Parathyroid adenoma (tissue), 2 donors: ENCODE measurements around the gene ITPA.

Source experiments
- H2AFZ ChIP-seq: fragments of 300-600 bp; sonication (generic); one replicate; pipeline ENCODE4 v1.7.0; 2017; ENCODE audit warnings: antibody characterized with exemption, mild to moderate bottlenecking
- H3K27ac ChIP-seq: fragments of 300-600 bp; sonication (generic); one replicate; pipeline ENCODE4 v1.7.0; 2017
- H3K27me3 ChIP-seq: fragments of 300-600 bp; sonication (generic); one replicate; pipeline ENCODE4 v1.7.0; 2017; ENCODE audit warnings: low read length; ENCODE audit not compliant: control insufficient read depth, insufficient read depth
- H3K36me3 ChIP-seq: fragments of 300-600 bp; sonication (generic); one replicate; pipeline ENCODE4 v1.7.0; 2017; ENCODE audit warnings: low read length; ENCODE audit not compliant: control insufficient read depth, insufficient read depth
- H3K4me1 ChIP-seq: fragments of 300-600 bp; sonication (generic); one replicate; pipeline ENCODE4 v1.7.0; 2017; ENCODE audit warnings: control low read depth
- H3K4me2 ChIP-seq: fragments of 300-600 bp; sonication (generic); one replicate; pipeline ENCODE4 v1.7.0; 2017; ENCODE audit warnings: low read length
- H3K4me3 ChIP-seq: fragments of 300-600 bp; sonication (generic); one replicate; pipeline ENCODE4 v1.7.0; 2017; ENCODE audit warnings: low read depth, low read length
- H3K79me2 ChIP-seq: fragments of 300-600 bp; sonication (generic); one replicate; pipeline ENCODE4 v1.7.0; 2017; ENCODE audit warnings: control low read depth
- H3K9ac ChIP-seq: fragments of 300-600 bp; sonication (generic); one replicate; pipeline ENCODE4 v1.7.0; 2017; ENCODE audit warnings: mild to moderate bottlenecking
- H3K9me3 ChIP-seq: fragments of 300-600 bp; sonication (generic); one replicate; pipeline ENCODE4 v1.7.0; 2017; ENCODE audit warnings: low read length; ENCODE audit not compliant: control insufficient read depth
- TF ChIP-seq, protein P1 (sequence below): fragments of 300-600 bp; sonication (generic); IDR thresholded peaks from one replicate; pipeline ENCODE4 v1.7.0; 2017; ENCODE audit warnings: antibody characterized with exemption, mild to moderate bottlenecking
- donor health status: primary hyperparathyroidism.

Gene ITPA

DNA sequence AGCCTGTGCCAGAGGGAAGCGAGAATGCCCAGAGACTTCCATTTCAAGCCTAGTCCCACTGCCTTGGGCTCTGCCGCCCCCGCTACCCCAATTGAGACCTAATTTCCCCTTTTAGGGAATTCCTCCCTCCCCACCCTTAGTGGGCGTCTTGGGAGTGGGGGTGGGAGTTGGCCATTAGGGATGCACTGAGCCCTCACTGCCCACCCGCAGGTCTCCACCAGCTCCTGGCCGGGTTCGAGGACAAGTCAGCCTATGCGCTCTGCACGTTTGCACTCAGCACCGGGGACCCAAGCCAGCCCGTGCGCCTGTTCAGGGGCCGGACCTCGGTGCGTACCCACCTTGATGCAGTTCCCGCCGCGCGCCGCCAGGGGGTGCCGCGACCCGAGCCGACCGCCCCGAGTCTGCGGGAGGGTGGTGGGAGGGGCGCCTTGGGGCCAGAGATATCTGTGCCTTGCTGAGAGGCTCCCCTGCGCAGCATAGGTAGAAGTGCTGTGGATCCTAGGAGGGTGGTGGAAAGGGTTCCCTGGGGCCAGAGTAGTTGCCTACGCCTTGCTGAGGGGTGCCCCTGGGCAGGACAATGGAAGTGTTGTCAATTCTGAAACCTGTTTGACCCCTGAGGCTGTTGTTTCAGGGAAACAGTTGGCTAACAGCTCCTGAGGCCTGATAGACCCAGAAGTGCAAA lies 9.2 kb downstream of the ITPA start:
- Histone ChIP-seq H3K27ac (no peak overlapping the region), H3K9ac (no peak overlapping the region), H3K4me2 (no peak overlapping the region), H3K27me3 (no peaks in the 10 kb centered on the region), H3K79me2 (no peaks in the 10 kb centered on the region), H3K4me3 (no peak overlapping the region), H2AFZ (peak overlapping the region; percentile 51), H3K9me3 (no peaks in the 10 kb centered on the region), H3K4me1 (no peaks in the 10 kb centered on the region), H3K36me3 (no peaks in the 10 kb centered on the region)
- TF ChIP-seq, protein P1, sequence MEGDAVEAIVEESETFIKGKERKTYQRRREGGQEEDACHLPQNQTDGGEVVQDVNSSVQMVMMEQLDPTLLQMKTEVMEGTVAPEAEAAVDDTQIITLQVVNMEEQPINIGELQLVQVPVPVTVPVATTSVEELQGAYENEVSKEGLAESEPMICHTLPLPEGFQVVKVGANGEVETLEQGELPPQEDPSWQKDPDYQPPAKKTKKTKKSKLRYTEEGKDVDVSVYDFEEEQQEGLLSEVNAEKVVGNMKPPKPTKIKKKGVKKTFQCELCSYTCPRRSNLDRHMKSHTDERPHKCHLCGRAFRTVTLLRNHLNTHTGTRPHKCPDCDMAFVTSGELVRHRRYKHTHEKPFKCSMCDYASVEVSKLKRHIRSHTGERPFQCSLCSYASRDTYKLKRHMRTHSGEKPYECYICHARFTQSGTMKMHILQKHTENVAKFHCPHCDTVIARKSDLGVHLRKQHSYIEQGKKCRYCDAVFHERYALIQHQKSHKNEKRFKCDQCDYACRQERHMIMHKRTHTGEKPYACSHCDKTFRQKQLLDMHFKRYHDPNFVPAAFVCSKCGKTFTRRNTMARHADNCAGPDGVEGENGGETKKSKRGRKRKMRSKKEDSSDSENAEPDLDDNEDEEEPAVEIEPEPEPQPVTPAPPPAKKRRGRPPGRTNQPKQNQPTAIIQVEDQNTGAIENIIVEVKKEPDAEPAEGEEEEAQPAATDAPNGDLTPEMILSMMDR = peak; percentile 93

DNA sequence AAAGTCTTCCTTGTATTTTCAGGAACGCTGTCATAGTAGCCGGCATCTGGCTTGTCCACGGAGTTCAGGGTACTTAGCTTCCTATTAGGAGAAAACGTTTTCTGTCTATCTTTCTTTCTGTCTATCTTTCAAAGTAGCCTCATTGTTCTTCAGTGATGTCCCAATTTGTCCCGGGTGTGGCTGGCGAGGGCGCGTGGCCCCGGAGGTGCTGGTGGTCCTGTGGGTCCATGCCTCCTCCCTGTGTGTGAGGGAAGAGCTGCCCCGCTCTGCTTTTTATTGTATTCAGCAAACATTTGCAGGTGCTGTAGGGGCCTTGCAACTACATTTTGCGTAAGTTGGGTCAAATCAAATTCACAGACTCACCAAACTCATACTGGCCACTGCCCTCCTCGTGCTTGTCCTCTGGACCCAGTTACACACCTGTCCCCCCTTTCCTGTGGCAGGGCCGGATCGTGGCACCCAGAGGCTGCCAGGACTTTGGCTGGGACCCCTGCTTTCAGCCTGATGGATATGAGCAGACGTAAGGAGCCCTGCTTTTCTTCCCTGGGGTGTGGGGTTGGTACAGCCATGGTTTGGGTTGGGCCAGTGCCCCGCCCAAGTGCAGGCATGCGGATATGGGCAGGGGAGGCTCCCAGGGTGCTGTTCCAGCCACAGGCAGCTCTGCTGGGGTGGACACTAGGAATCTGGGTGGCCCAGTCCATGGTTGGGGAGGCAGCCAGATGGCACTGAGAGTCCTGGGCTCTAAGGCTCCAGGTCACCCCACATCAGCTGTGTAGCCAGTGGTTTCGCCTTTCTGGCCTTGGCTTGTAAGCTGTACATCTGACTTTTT lies 12.3 kb downstream of the ITPA start:
- Histone ChIP-seq H3K4me3 (no peak overlapping the region), H2AFZ (no peak overlapping the region), H3K36me3 (no peaks in the 10 kb centered on the region), H3K79me2 (no peaks in the 10 kb centered on the region), H3K4me2 (no peak overlapping the region), H3K4me1 (no peaks in the 10 kb centered on the region), H3K27me3 (no peaks in the 10 kb centered on the region), H3K9me3 (no peaks in the 10 kb centered on the region), H3K27ac (no peak overlapping the region), H3K9ac (no peak overlapping the region)
- TF ChIP-seq, protein P1 = no peak

DNA sequence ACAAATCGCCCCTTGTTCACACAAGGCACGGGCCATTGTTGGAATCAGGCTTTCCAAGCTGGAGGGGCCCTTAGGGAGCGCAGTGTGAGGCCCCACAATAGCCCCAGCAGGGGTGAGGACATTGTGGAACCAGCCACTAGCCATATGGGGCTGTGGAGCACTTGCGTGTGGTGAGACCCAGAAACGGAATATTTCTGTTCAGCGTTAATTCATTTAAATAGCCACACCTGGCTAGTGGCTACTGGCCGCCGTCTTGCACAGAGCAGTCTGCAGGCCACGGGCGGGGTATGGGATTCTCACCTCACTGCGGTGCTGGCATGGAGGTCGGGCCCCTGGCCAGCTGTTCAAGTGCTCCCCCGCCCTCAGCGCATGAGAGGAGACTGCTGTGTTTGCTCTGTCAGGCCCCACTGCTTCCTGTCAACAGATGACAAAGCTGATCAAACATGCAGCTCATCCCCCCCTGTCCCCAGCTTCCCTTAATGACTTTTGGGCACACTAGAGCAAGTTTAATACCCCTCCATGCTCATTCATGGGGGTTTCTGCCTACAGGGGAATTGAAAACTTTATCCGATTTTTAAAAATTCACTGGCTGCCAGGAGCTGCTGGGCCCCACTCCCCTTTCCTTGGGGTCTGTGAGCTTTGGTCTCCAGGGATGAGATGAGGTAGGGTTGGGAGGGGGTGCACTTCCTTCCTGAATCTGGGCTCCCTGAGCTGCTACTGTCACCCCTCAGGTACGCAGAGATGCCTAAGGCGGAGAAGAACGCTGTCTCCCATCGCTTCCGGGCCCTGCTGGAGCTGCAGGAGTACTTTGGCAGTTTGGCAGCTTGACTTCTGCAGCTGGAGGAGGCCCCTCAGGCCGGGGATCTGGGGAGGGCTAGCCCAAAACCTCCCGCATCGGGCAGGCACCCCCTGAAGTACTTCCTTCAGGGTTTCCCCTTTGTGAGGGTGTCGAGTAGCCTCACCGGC lies 13.6 kb downstream of the ITPA start:
- Histone ChIP-seq H3K9ac (no peak overlapping the region), H3K9me3 (no peaks in the 10 kb centered on the region), H3K79me2 (no peaks in the 10 kb centered on the region), H3K4me2 (no peak overlapping the region), H3K27me3 (no peaks in the 10 kb centered on the region), H2AFZ (no peak overlapping the region), H3K4me3 (no peak overlapping the region), H3K36me3 (no peaks in the 10 kb centered on the region), H3K4me1 (no peaks in the 10 kb centered on the region), H3K27ac (no peak overlapping the region)
- TF ChIP-seq, protein P1 = no peak

DNA sequence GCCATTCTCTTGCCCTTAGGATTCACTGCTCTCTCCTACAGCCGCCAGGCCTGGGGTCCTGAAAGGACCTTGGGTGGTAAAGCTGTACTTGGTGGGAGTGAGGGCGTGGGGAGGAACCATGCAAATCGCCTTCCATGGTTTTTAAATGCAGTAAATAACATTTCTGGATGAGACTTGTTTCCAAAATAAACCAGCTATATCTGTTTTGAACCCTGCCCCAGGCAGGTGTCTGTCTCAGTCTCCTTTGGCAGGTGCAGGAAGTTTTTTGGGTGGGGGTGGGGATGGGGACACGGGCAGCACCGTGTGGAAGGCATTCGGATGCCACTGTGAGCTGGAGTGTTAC lies 14.3 kb downstream of the ITPA start:
- no peaks in the 10 kb centered on the region for H3K9me3 ChIP-seq
- no peak overlapping the region for H3K4me2 ChIP-seq
- TF ChIP-seq, protein P1 = no peak
- H3K79me2 ChIP-seq = no peaks in the 10 kb centered on the region
- H3K4me3 ChIP-seq = no peak overlapping the region
- H3K36me3 ChIP-seq = no peaks in the 10 kb centered on the region
- no peaks in the 10 kb centered on the region for H3K4me1 ChIP-seq
- no peak overlapping the region for H2AFZ ChIP-seq
- H3K27ac ChIP-seq = no peak overlapping the region
- no peaks in the 10 kb centered on the region for H3K27me3 ChIP-seq
- no peak overlapping the region for H3K9ac ChIP-seq
